ENCODE results near the gene LRP1B. TPM values are rescaled to one million over a fixed set of nuclear protein-coding genes. Genes with fewer than 3 reads are reported as not detected.
"Not testable (repeated sequence)": the region's sequence is repeated elsewhere in the genome, so short reads cannot be mapped to it uniquely, and the experiment has no call there.

The LRP1B gene
- total RNA-seq, 4 donors from 2014 or later, result 37.1 to 82.7 (median 50.9) TPM

GRCh38 chr2:140348826-140349225 is 1782.0 kb downstream of the LRP1B start:
- 76 to 82% methylated on average over 4 of the region's 4 CpGs for WGBS, 2 donors
- TF ChIP-seq CTCF (IDR thresholded peaks at IDR 0.05) (no peak), POLR2A (IDR thresholded peaks at IDR 0.05) (no peak)
- no peaks in the 10 kb centered on the region for H3K4me1 ChIP-seq
- H3K27ac ChIP-seq, result no peak overlapping the region
- H3K27me3 ChIP-seq, result no peaks in the 10 kb centered on the region
- intact Hi-C loops (cut with DNase I), result no loop called here
- H3K9me3 ChIP-seq, result no peaks in the 10 kb centered on the region
- no peak overlapping the region for H3K4me3 ChIP-seq (replicated peaks in 1 of 3)
- DNase-seq, result no peak
- no peaks in the 10 kb centered on the region for H3K36me3 ChIP-seq

GRCh38 chr2:140344838-140345237 is 1786.0 kb downstream of the LRP1B start:
- 58 to 63% methylated on average over 1 of the region's 1 CpG for WGBS, 2 donors
- no peak overlapping the region for H3K27ac ChIP-seq
- H3K27me3 ChIP-seq, result no peaks in the 10 kb centered on the region
- H3K36me3 ChIP-seq, result no peaks in the 10 kb centered on the region
- no peaks in the 10 kb centered on the region for H3K4me1 ChIP-seq
- no peak for DNase-seq
- no peak for TF ChIP-seq POLR2A (IDR thresholded peaks at IDR 0.05)
- no peak overlapping the region for H3K4me3 ChIP-seq (replicated peaks in 1 of 3)
- H3K9me3 ChIP-seq, result no peaks in the 10 kb centered on the region
- intact Hi-C loops (cut with DNase I), result no loop called here

- WGBS, 2 donors, result 95% methylated on average over 1 of the region's 1 CpG
- H3K4me3 ChIP-seq (replicated peaks in 1 of 3); intact Hi-C loops (cut with DNase I); H3K36me3 ChIP-seq; H3K27me3 ChIP-seq; H3K4me1 ChIP-seq; H3K27ac ChIP-seq; DNase-seq; H3K9me3 ChIP-seq: not testable (repeated sequence)
These were observed 1786.5 kb downstream of the LRP1B start for GRCh38 chr2:140344266-140344665.

GRCh38 chr2:140338795-140339194 is 1792.0 kb downstream of the LRP1B start:
- no peaks in the 10 kb centered on the region for H3K36me3 ChIP-seq
- no peak overlapping the region for H3K27ac ChIP-seq
- no peaks in the 10 kb centered on the region for H3K27me3 ChIP-seq
- TF ChIP-seq CTCF (IDR thresholded peaks at IDR 0.05) (no peak), POLR2A (IDR thresholded peaks at IDR 0.05) (no peak)
- intact Hi-C loops (cut with DNase I), result no loop called here
- H3K4me1 ChIP-seq, result no peaks in the 10 kb centered on the region
- H3K4me3 ChIP-seq (replicated peaks in 1 of 3), result no peak overlapping the region
- no peak for DNase-seq
- WGBS, 2 donors, result 33 to 43% methylated on average over 1 of the region's 1 CpG
- no peaks in the 10 kb centered on the region for H3K9me3 ChIP-seq

GRCh38 chr2:140337061-140337460 is 1793.8 kb downstream of the LRP1B start:
- no peaks in the 10 kb centered on the region for H3K4me1 ChIP-seq
- 89 to 94% methylated on average over 4 of the region's 4 CpGs for WGBS, 2 donors
- no peak for DNase-seq
- H3K9me3 ChIP-seq, result no peaks in the 10 kb centered on the region
- intact Hi-C loops (cut with DNase I), result no loop called here
- H3K36me3 ChIP-seq, result no peaks in the 10 kb centered on the region
- H3K27ac ChIP-seq, result no peak overlapping the region
- no peak overlapping the region for H3K4me3 ChIP-seq (replicated peaks in 1 of 3)
- TF ChIP-seq CTCF (IDR thresholded peaks at IDR 0.05), result no peak
- no peak for TF ChIP-seq POLR2A (IDR thresholded peaks at IDR 0.05)
- no peaks in the 10 kb centered on the region for H3K27me3 ChIP-seq

- TF ChIP-seq POLR2A (IDR thresholded peaks at IDR 0.05) (no peak), CTCF (IDR thresholded peaks at IDR 0.05) (no peak)
- Histone ChIP-seq H3K4me3 (replicated peaks in 1 of 3) (no peak overlapping the region), H3K9me3 (no peaks in the 10 kb centered on the region), H3K27ac (no peak overlapping the region), H3K36me3 (no peaks in the 10 kb centered on the region), H3K4me1 (no peaks in the 10 kb centered on the region), H3K27me3 (no peaks in the 10 kb centered on the region)
- no peak for DNase-seq
- 95% methylated on average over 3 of the region's 3 CpGs for WGBS, 2 donors
- intact Hi-C loops (cut with DNase I), result no loop called here
These were observed 1814.5 kb downstream of the LRP1B start for GRCh38 chr2:140316345-140316744.

Data from thyroid gland (tissue), 4 donors.